Osteoblast (primary cell): Measurements from ENCODE around the gene DMRT1. TPM values are rescaled to one million over a fixed set of nuclear protein-coding genes. Genes with fewer than 3 reads are reported as not detected.

Experiments
- DNase-seq: peaks from one replicate; pipeline ENCODE4 v3.0.0; 2011; ENCODE audit warnings: low spot score, mixed read lengths; ENCODE audit not compliant: insufficient read length; ENCODE audit errors: missing footprints
- H2AFZ ChIP-seq: 2 replicates; pipeline ENCODE4 v1.6.0; 2011; ENCODE audit warnings: mild to moderate bottlenecking, low read length
- H3K27ac ChIP-seq: 2 replicates; pipeline ENCODE4 v1.5.1; 2011; ENCODE audit warnings: mild to moderate bottlenecking, low read depth, low read length, moderate library complexity
- H3K27me3 ChIP-seq: 2 replicates; pipeline ENCODE4 v1.6.0; 2012; ENCODE audit warnings: mild to moderate bottlenecking, control low read depth, inconsistent platforms, low read length, moderate library complexity; ENCODE audit not compliant: insufficient read depth
- H3K36me3 ChIP-seq: 2 replicates; pipeline ENCODE4 v1.5.1; 2011; ENCODE audit warnings: mild to moderate bottlenecking, low read length, control low read depth, moderate library complexity; ENCODE audit not compliant: insufficient read depth
- H3K4me1 ChIP-seq: 2 replicates; pipeline ENCODE4 v1.5.1; 2011; ENCODE audit warnings: mild to moderate bottlenecking, low read length, control low read depth, moderate library complexity; ENCODE audit not compliant: insufficient read depth
- H3K4me2 ChIP-seq: 2 replicates; pipeline ENCODE4 v1.6.0; 2011; ENCODE audit warnings: mild to moderate bottlenecking, low read length; ENCODE audit not compliant: insufficient read depth
- H3K4me3 ChIP-seq: fragments of 200-600 bp; sonication (generic); 3 replicates; pipeline ENCODE4 v1.5.1; 2012; ENCODE audit warnings: mild to moderate bottlenecking, low read length, inconsistent platforms; ENCODE audit not compliant: insufficient read depth
- H3K79me2 ChIP-seq: 2 replicates; pipeline ENCODE4 v1.6.0; 2012; ENCODE audit warnings: mild to moderate bottlenecking, low read length, control low read depth, inconsistent platforms; ENCODE audit not compliant: insufficient read depth
- H3K9me3 ChIP-seq: 2 replicates; pipeline ENCODE4 v1.5.1; 2011; ENCODE audit warnings: low read depth, low read length, control low read depth
- H4K20me1 ChIP-seq: 2 replicates; pipeline ENCODE4 v1.6.0; 2012; ENCODE audit warnings: mild to moderate bottlenecking, low read length, control low read depth; ENCODE audit not compliant: insufficient read depth
- total RNA-seq: library from RNA; depleted of rRNA; stranded (reverse); fragments of >200 nt; gene quantifications from 2 replicates; pipeline ENCODE4 v1.2.3, GENCODE V29; 2012
- TF ChIP-seq, protein P1 (sequence below): IDR thresholded peaks from 2 replicates; pipeline ENCODE4 v1.5.1; 2011; ENCODE audit warnings: mild to moderate bottlenecking, low read depth, low read length, moderate library complexity; ENCODE audit errors: extremely low read depth

Gene DMRT1
- total RNA-seq, 1 donor, result not detected

DNA sequence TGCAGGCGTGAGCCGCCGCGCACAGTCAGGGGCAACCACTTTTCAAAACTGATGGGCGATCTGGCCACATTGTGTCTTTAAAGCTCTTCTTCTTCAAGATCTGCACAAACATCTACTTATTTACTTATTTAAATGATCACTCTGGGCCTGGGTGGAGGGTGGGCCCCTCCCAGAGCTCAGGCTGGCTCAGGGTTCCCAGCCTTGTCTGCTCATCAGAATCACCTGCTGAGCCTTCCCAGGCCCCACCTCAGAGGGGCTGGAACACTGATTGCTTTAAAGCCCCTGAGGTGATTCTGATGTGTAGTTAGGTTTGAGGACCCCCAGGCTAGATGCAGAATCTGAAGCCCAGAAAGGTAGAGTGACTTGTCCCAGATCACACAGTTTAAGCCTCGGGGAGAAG, 45.6 kb upstream of the DMRT1 start:
- no peak overlapping the region for H3K4me3 ChIP-seq
- H4K20me1 ChIP-seq, result no peaks in the 10 kb centered on the region
- H3K36me3 ChIP-seq, result no peaks in the 10 kb centered on the region
- DNase-seq, result no peak
- H3K4me1 ChIP-seq, result no peaks in the 10 kb centered on the region
- H3K27me3 ChIP-seq, result no peaks in the 10 kb centered on the region
- TF ChIP-seq, protein P1, sequence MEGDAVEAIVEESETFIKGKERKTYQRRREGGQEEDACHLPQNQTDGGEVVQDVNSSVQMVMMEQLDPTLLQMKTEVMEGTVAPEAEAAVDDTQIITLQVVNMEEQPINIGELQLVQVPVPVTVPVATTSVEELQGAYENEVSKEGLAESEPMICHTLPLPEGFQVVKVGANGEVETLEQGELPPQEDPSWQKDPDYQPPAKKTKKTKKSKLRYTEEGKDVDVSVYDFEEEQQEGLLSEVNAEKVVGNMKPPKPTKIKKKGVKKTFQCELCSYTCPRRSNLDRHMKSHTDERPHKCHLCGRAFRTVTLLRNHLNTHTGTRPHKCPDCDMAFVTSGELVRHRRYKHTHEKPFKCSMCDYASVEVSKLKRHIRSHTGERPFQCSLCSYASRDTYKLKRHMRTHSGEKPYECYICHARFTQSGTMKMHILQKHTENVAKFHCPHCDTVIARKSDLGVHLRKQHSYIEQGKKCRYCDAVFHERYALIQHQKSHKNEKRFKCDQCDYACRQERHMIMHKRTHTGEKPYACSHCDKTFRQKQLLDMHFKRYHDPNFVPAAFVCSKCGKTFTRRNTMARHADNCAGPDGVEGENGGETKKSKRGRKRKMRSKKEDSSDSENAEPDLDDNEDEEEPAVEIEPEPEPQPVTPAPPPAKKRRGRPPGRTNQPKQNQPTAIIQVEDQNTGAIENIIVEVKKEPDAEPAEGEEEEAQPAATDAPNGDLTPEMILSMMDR, result no peak
- H2AFZ ChIP-seq, result no peak overlapping the region
- no peak overlapping the region for H3K27ac ChIP-seq
- no peaks in the 10 kb centered on the region for H3K9me3 ChIP-seq
- no peaks in the 10 kb centered on the region for H3K79me2 ChIP-seq
- H3K4me2 ChIP-seq, result no peak overlapping the region

- Histone ChIP-seq H3K4me1 (peaks cover 6% of the 10 kb centered on the region), H2AFZ (peak overlapping the region; percentile 4), H3K79me2 (no peaks in the 10 kb centered on the region), H4K20me1 (no peaks in the 10 kb centered on the region), H3K9me3 (no peaks in the 10 kb centered on the region), H3K4me2 (no peak overlapping the region), H3K36me3 (no peaks in the 10 kb centered on the region), H3K4me3 (no peak overlapping the region), H3K27me3 (no peaks in the 10 kb centered on the region), H3K27ac (no peak overlapping the region)
- DNase-seq, result no peak
- TF ChIP-seq, protein P1, result no peak
These were observed 40.8 kb upstream of the DMRT1 start for GRCh38 chr9:800591-801150.

GRCh38 chr9:801399-802071, 40.0 kb upstream of the DMRT1 start:
- peak overlapping the region; percentile 26 for H3K27ac ChIP-seq
- H3K9me3 ChIP-seq, result no peaks in the 10 kb centered on the region
- no peak overlapping the region for H3K4me3 ChIP-seq
- no peaks in the 10 kb centered on the region for H3K79me2 ChIP-seq
- no peaks in the 10 kb centered on the region for H4K20me1 ChIP-seq
- no peaks in the 10 kb centered on the region for H3K27me3 ChIP-seq
- TF ChIP-seq, protein P1, result no peak
- H2AFZ ChIP-seq, result no peak overlapping the region
- peak overlapping the region; percentile 30 for H3K4me2 ChIP-seq
- H3K36me3 ChIP-seq, result no peaks in the 10 kb centered on the region
- H3K4me1 ChIP-seq, result peaks cover 6% of the 10 kb centered on the region
- DNase-seq, result no peak

- H3K36me3 ChIP-seq, result no peaks in the 10 kb centered on the region
- peaks cover 6% of the 10 kb centered on the region for H3K4me1 ChIP-seq
- no peak overlapping the region for H3K27ac ChIP-seq
- no peak for DNase-seq
- no peak overlapping the region for H3K4me3 ChIP-seq
- H2AFZ ChIP-seq, result no peak overlapping the region
- TF ChIP-seq, protein P1, result no peak
- no peaks in the 10 kb centered on the region for H3K27me3 ChIP-seq
- no peaks in the 10 kb centered on the region for H3K79me2 ChIP-seq
- no peaks in the 10 kb centered on the region for H3K9me3 ChIP-seq
- H4K20me1 ChIP-seq, result no peaks in the 10 kb centered on the region
- no peak overlapping the region for H3K4me2 ChIP-seq
These were observed 37.5 kb upstream of the DMRT1 start for GRCh38 chr9:804026-804425.
